ENCODE results near the gene SDR42E1. TPM values are rescaled to one million over a fixed set of nuclear protein-coding genes. Genes with fewer than 3 reads are reported as not detected.

SDR42E1 gene
- total and polyA plus RNA-seq, 2 of the 8 experiments (the other 6 are each of a cell fraction or from before 2014, with no cell fraction given): 0.03 TPM; not detected in 1

- Histone ChIP-seq H3K9me3 (ENCODE audit: insufficient read depth in 2 of 2, low read depth in 1 of 2, low read length in 1 of 2) (peaks cover 0 to 4% of the 10 kb centered on the region in 2 experiments; a peak in 2 of 4 replicates), H3K79me2 (ENCODE audit: control insufficient read depth in 1 of 2, insufficient read depth in 2 of 2, low read length in 2 of 2) (no peaks in the 10 kb centered on the region), H3K23ac (ENCODE audit: insufficient read length) (no peak overlapping the region), H3K56ac (replicated peaks; ENCODE audit: insufficient read length, low read depth, low read length) (no peak overlapping the region), H4K8ac (ENCODE audit: extremely low read depth, insufficient read depth, low read length) (no peak overlapping the region), H3K27ac (ENCODE audit: low read depth, low read length) (no peak overlapping the region), H4K5ac (ENCODE audit: insufficient read length, low read depth, low read length) (no peak overlapping the region), H3K14ac (ENCODE audit: insufficient read length) (no peak overlapping the region), H2AK5ac (ENCODE audit: low read depth, low read length) (no peak overlapping the region), H2AFZ (ENCODE audit: low read length) (no peak overlapping the region), H3K9ac (replicated peaks in 1 of 4; ENCODE audit: extremely low read depth in 1 of 4, low read depth in 3 of 4, low read length in 3 of 4) (no peak overlapping the region), H3K23me2 (ENCODE audit: low read depth, low read length) (no peaks in the 10 kb centered on the region), H2BK15ac (ENCODE audit: low read length) (no peak overlapping the region), H3K36me3 (ENCODE audit: control insufficient read depth in 2 of 4, insufficient read depth in 4 of 4, low read length in 3 of 4) (no peaks in the 10 kb centered on the region), H4K20me1 (replicated peaks in 1 of 2; ENCODE audit: control insufficient read depth in 1 of 2, insufficient read depth in 2 of 2, low read length in 2 of 2) (no peaks in the 10 kb centered on the region), H3K4me3 (ENCODE audit: extremely low read depth in 1 of 4, insufficient read depth in 2 of 4, low read depth in 3 of 4, low read length in 4 of 4) (no peak overlapping the region), H3K18ac (ENCODE audit: extremely low read depth, low read length) (no peak overlapping the region), H2BK5ac (ENCODE audit: low read depth, low read length) (no peak overlapping the region), H3K79me1 (ENCODE audit: low read depth, low read length) (no peaks in the 10 kb centered on the region), H2BK20ac (ENCODE audit: low read length) (no peak overlapping the region), H3K4ac (replicated peaks; ENCODE audit: insufficient read length, low read depth, low read length) (no peak overlapping the region), H3K4me2 (ENCODE audit: insufficient read depth in 1 of 2, low read depth in 2 of 2, low read length in 2 of 2) (no peak overlapping the region), H3K27me3 (replicated peaks in 1 of 4; ENCODE audit: control insufficient read depth in 3 of 4, extremely low read depth in 1 of 4, insufficient read depth in 3 of 4, low read length in 3 of 4) (no peaks in the 10 kb centered on the region), H4K91ac (replicated peaks; ENCODE audit: insufficient read length, low read length) (no peak overlapping the region), H2BK12ac (ENCODE audit: low read depth, low read length) (no peak overlapping the region), H3K4me1 (replicated peaks in 1 of 4; ENCODE audit: control insufficient read depth in 3 of 4, insufficient read depth in 4 of 4, low read length in 3 of 4) (no peaks in the 10 kb centered on the region), H2BK120ac (replicated peaks; ENCODE audit: low read depth, low read length) (no peak overlapping the region)
- no peak for FAIRE-seq
- WGBS, 2 experiments (ENCODE audit: extremely low coverage in 1 of 2, insufficient coverage in 1 of 2, insufficient read length in 1 of 2, insufficient replicate concordance in 2 of 2, low coverage in 1 of 2, low lambda C conversion rate in 2 of 2, missing lambda C conversion rate in 1 of 2): 91% methylated on average over 6 of the region's 6 CpGs; no CpG with 5 or more reads in 1 of the 2 experiments
- TF ChIP-seq SP1 (IDR thresholded peaks at IDR 0.05; ENCODE audit: low read depth, low read length): no peak
- TF ChIP-seq, protein P1, sequence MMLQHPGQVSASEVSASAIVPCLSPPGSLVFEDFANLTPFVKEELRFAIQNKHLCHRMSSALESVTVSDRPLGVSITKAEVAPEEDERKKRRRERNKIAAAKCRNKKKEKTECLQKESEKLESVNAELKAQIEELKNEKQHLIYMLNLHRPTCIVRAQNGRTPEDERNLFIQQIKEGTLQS (IDR thresholded peaks at IDR 0.05; ENCODE audit: insufficient read depth, low read depth, low read length): no peak
- DNase-seq (ENCODE audit: low read depth in 1 of 2, low spot score in 2 of 2): no peak
- POLR2A ChIA-PET (ENCODE audit: partially characterized antibody): no interaction called here
- CTCF ChIA-PET (ENCODE audit: partially characterized antibody): interaction anchor here (0.6 to 1.3 kb wide), 3 partner anchors 21 to 33 kb away, joined by 3 read pairs; no protein-coding TSS in a partner anchor
Observed at GRCh38 chr16:81964808-81965207, 46.5 kb downstream of the SDR42E1 start.

All from H1 (cell line).